GM12878 (cell line): ENCODE measurements around the gene PORCN. TPM values are rescaled to one million over a fixed set of nuclear protein-coding genes. Genes with fewer than 3 reads are reported as not detected.

Experiments
- ATAC-seq: fragments of 200-7000 bp; cut with Tn5 transposase; 3 replicates; pipeline ENCODE4 v1.9.1; 2020; ENCODE audit warnings: mild to moderate bottlenecking, moderate library complexity
- BruUV-seq: library from RNA; stranded (reverse); fragments of 400-500 nt; replicated peaks from 2 replicates; lab custom pipeline; 2021; lab: Mats Ljungman, UMichigan
- CTCF ChIA-PET: fragments of 300-600 bp; sonication (Branson Sonifier 250); formaldehyde crosslinking; extraction: SDS; loops from one replicate; lab custom pipeline; 2021; ENCODE audit warnings: inconsistent platforms; lab: Yijun Ruan, JAX
- POLR2A ChIA-PET: fragments of 350-600 bp; formaldehyde crosslinking; extraction: SDS; loops from one replicate; lab custom pipeline; 2021; ENCODE audit warnings: inconsistent platforms; lab: Charles Lee
- RAD21 ChIA-PET: fragments of 300-600 bp; sonication (Branson Sonifier 250); formaldehyde crosslinking; loops from one replicate; lab custom pipeline; 2023; ENCODE audit warnings: antibody characterized with exemption; ENCODE audit not compliant: unreplicated experiment; lab: Charles Lee
- SMC1A ChIA-PET: fragments of 300-600 bp; sonication (Branson Sonifier 250); formaldehyde crosslinking; loops from one replicate; lab custom pipeline; 2023; ENCODE audit not compliant: unreplicated experiment, uncharacterized antibody; lab: Charles Lee
- DNase-seq: peaks from one replicate; pipeline ENCODE4 v3.0.0-alpha.2; 2011; ENCODE audit warnings: low read depth, low spot score
- FAIRE-seq: peaks from 3 replicates; lab custom pipeline; 2011; peaks lifted over from hg19 to GRCh38; lab: Jason Lieb, UNC
- H2AFZ ChIP-seq: 2 replicates; pipeline ENCODE4 v1.6.0; 2011; ENCODE audit warnings: low read depth, low read length, control low read depth; ENCODE audit not compliant: control insufficient read depth
- H3K27ac ChIP-seq: 2 replicates; pipeline ENCODE4 v1.5.1; 2011; ENCODE audit warnings: control low read depth; ENCODE audit not compliant: control insufficient read depth, insufficient read depth
- H3K27me3 ChIP-seq, 2 experiments: replicated peaks in 1 of 2; 2 replicates each; pipeline versions ENCODE4 v1.6.0 to v1.6.1; 2011; ENCODE audit warnings: low read length in 1 of 2; ENCODE audit not compliant: control insufficient read depth in 2 of 2, insufficient read depth in 2 of 2
- H3K36me3 ChIP-seq, 2 experiments: 2 replicates each; pipeline ENCODE4 v1.5.1; 2011; ENCODE audit warnings: low read length in 1 of 2; ENCODE audit not compliant: control insufficient read depth in 2 of 2, insufficient read depth in 2 of 2
- H3K4me1 ChIP-seq: 2 replicates; pipeline ENCODE4 v1.6.1; 2011; ENCODE audit warnings: mild to moderate bottlenecking, low read length, moderate library complexity, mixed read lengths; ENCODE audit not compliant: control insufficient read depth, insufficient read depth
- H3K4me2 ChIP-seq: 2 replicates; pipeline ENCODE4 v1.6.0; 2011; ENCODE audit warnings: control low read depth; ENCODE audit not compliant: control insufficient read depth, insufficient read depth
- H3K4me3 ChIP-seq: fragments of 200-600 bp; sonication (generic); 2 replicates; pipeline ENCODE4 v1.5.1; 2016
- H3K79me2 ChIP-seq: 2 replicates; pipeline ENCODE4 v1.6.0; 2011; ENCODE audit warnings: low read length; ENCODE audit not compliant: control insufficient read depth, insufficient read depth
- H3K9ac ChIP-seq: 2 replicates; pipeline ENCODE4 v1.8.0; 2011; ENCODE audit warnings: low read length, control low read depth, mixed read lengths; ENCODE audit not compliant: control insufficient read depth, insufficient read depth
- H3K9me3 ChIP-seq: replicated peaks from 3 replicates; pipeline ENCODE4 v1.5.1; 2011; ENCODE audit warnings: mild to moderate bottlenecking, low read length; ENCODE audit not compliant: control insufficient read depth, insufficient read depth
- H4K20me1 ChIP-seq: 2 replicates; pipeline ENCODE4 v1.6.0; 2011; ENCODE audit not compliant: control insufficient read depth, insufficient read depth
- BACH1 ChIP-seq: fragments of 450-650 bp; IDR thresholded peaks from 2 replicates; pipeline ENCODE4 v1.6.1; 2017; ENCODE audit warnings: mild to moderate bottlenecking, borderline replicate concordance
- CHD4 ChIP-seq: fragments of 200-600 bp; sonication (generic); IDR thresholded peaks from 2 replicates; pipeline ENCODE4 v1.6.1; 2016; ENCODE audit warnings: mild to moderate bottlenecking
- CREM ChIP-seq: IDR thresholded peaks from 2 replicates; pipeline ENCODE4 v1.6.1; 2014; ENCODE audit warnings: antibody characterized with exemption, low read depth
- CTCF ChIP-seq, 3 experiments: IDR thresholded peaks in 2 of 3; conservative IDR thresholded peaks in 1 of 3; 2 replicates each; pipeline ENCODE4 v1.5.1; 2011; ENCODE audit warnings: low read depth in 3 of 3, low read length in 3 of 3, mild to moderate bottlenecking in 3 of 3, control low read depth in 2 of 3, moderate library complexity in 2 of 3, inconsistent platforms in 1 of 3, mixed read lengths in 1 of 3; ENCODE audit not compliant: control insufficient read depth in 2 of 3, insufficient read depth in 1 of 3; ENCODE audit errors: extremely low read depth in 1 of 3
- IKZF1 ChIP-seq: fragments of 450-650 bp; conservative IDR thresholded peaks from 2 replicates; pipeline ENCODE4 v1.6.1; 2017; ENCODE audit warnings: antibody characterized with exemption, mild to moderate bottlenecking
- SIN3A ChIP-seq: IDR thresholded peaks from 2 replicates; pipeline ENCODE4 v1.6.1; 2012; ENCODE audit warnings: low read depth, low read length, improper control_type of control experiment
- SMARCA5 ChIP-seq: fragments of 450-650 bp; IDR thresholded peaks from 2 replicates; pipeline ENCODE4 v1.6.1; 2017; ENCODE audit warnings: mild to moderate bottlenecking
- WGBS: methylation state at CpG from one replicate; pipeline ENCODE4 v1.1.6; 2016; ENCODE audit warnings: low lambda C conversion rate; ENCODE audit not compliant: insufficient replicate concordance, insufficient coverage; ENCODE audit errors: missing lambda C conversion rate; 5-methylcytosine and 5-hydroxymethylcytosine counted together
- in situ Hi-C: fragments of 300-500 bp; cut with MboI; formaldehyde crosslinking; loops from 9 replicates; pipeline ENCODE4 v1.14.3; 2018; ENCODE audit warnings: mixed read lengths
- intact Hi-C: fragments of 100-400 bp; cut with micrococcal nuclease; formaldehyde crosslinking; loops from one replicate; pipeline ENCODE4 v1.14.2; 2022; ENCODE audit not compliant: unreplicated experiment
- polyA plus RNA-seq, 11 experiments: library from polyadenylated mRNA; depleted of rRNA in 4 of 11; unstranded in 6 of 11; stranded (reverse) in 5 of 11; fragments of >200 nt; fragmentation: Nextera tagmentation in 4 of 11; fragmentation: Illumina TruSeq in 1 of 11; extraction: Ambion mirVana in 4 of 11; extraction: Trizol in 1 of 11; gene quantifications; 1 replicate in 1 of 11; 2 replicates in 10 of 11; pipeline versions ENCODE4 v1.2.1 to v1.2.3, GENCODE V29; 2011 to 2016; ENCODE audit warnings: inconsistent platforms in 2 of 11, missing spikeins in 2 of 11, low read depth in 1 of 11
- total RNA-seq, 4 experiments: library from RNA; depleted of rRNA in 3 of 4; stranded (reverse); fragments of >200 nt in 3 of 4; fragmentation: Illumina TruSeq in 1 of 4; extraction: Trizol in 1 of 4; gene quantifications; 2 replicates each; pipeline versions ENCODE4 v1.2.1 to v1.2.3, GENCODE V29; 2013 to 2021
- TF ChIP-seq, protein P1 (sequence below): fragments of 150-350 bp; IDR thresholded peaks from 2 replicates; pipeline ENCODE4 v1.6.1; 2014; ENCODE audit warnings: mild to moderate bottlenecking, low read depth, low read length
- TF ChIP-seq, protein P2 (sequence below): IDR thresholded peaks from 2 replicates; pipeline ENCODE4 v1.6.1; 2012; ENCODE audit warnings: low read depth, low read length, improper control_type of control experiment

The PORCN gene
- total and polyA plus RNA-seq, 10 of the 15 experiments (the other 5 are each of a cell fraction or from before 2014, with no cell fraction given), result 0.27 to 21.0 (median 14.1) TPM

GRCh38 chrX:48471504-48471903 lies 37.3 kb upstream of the PORCN start:
- Histone ChIP-seq H2AFZ (no peak overlapping the region), H3K9ac (no peak overlapping the region), H3K4me3 (no peak overlapping the region), H3K36me3 (no peaks in the 10 kb centered on the region), H3K4me1 (peaks cover 6% of the 10 kb centered on the region), H3K4me2 (no peak overlapping the region), H3K79me2 (peaks cover 33% of the 10 kb centered on the region), H3K9me3 (no peaks in the 10 kb centered on the region), H3K27me3 (no peaks in the 10 kb centered on the region), H3K27ac (no peak overlapping the region), H4K20me1 (no peaks in the 10 kb centered on the region)
- ATAC-seq (no peak), DNase-seq (no peak), FAIRE-seq (no peak)
- no TSS peak for BruUV-seq
- ChIA-PET SMC1A (no interaction called here), RAD21 (no interaction called here), POLR2A (no interaction called here), CTCF (no interaction called here)
- no peak for TF ChIP-seq SIN3A
- TF ChIP-seq, protein P1, sequence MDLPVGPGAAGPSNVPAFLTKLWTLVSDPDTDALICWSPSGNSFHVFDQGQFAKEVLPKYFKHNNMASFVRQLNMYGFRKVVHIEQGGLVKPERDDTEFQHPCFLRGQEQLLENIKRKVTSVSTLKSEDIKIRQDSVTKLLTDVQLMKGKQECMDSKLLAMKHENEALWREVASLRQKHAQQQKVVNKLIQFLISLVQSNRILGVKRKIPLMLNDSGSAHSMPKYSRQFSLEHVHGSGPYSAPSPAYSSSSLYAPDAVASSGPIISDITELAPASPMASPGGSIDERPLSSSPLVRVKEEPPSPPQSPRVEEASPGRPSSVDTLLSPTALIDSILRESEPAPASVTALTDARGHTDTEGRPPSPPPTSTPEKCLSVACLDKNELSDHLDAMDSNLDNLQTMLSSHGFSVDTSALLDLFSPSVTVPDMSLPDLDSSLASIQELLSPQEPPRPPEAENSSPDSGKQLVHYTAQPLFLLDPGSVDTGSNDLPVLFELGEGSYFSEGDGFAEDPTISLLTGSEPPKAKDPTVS, result no peak
- TF ChIP-seq CTCF (IDR thresholded peaks at IDR 0.05 in 2 of 3, conservative IDR thresholded peaks at IDR 0.05 in 1 of 3; ENCODE audit: control insufficient read depth in 2 of 3, extremely low read depth in 1 of 3, insufficient read depth in 1 of 3, low read depth in 3 of 3, low read length in 3 of 3), result no peak
- no peak for TF ChIP-seq SMARCA5
- TF ChIP-seq, protein P2, sequence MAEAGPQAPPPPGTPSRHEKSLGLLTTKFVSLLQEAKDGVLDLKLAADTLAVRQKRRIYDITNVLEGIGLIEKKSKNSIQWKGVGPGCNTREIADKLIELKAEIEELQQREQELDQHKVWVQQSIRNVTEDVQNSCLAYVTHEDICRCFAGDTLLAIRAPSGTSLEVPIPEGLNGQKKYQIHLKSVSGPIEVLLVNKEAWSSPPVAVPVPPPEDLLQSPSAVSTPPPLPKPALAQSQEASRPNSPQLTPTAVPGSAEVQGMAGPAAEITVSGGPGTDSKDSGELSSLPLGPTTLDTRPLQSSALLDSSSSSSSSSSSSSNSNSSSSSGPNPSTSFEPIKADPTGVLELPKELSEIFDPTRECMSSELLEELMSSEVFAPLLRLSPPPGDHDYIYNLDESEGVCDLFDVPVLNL, result no peak
- TF ChIP-seq BACH1, result no peak
- no peak for TF ChIP-seq IKZF1
- TF ChIP-seq CREM, result no peak
- TF ChIP-seq CHD4, result no peak
- intact Hi-C loops, result loop anchor here (10.0 kb wide), 1 partner anchor 423 kb away; the partner anchor contains the start of genes PQBP1 and TIMM17B
- 75% methylated on average over 8 of the region's 8 CpGs for WGBS
- in situ Hi-C loops, result no loop called here
